Stimulated activated CD4-positive, alpha-beta T cell treated with anti-CD3 and anti-CD28 coated beads, Interleukin-12 subunit alpha, Interleukin-12 subunit beta, amount 100 ng/mL, for 48 hours (primary cell): Measurements from ENCODE around the gene SBSN.
A peak's percentile ranks its signal among the peaks of the same experiment; 100 is the strongest.

Experiments used
- DNase-seq, 3 donors: peaks; one replicate each; pipeline ENCODE4 v3.0.0-alpha.2; 2020; ENCODE audit warnings: low read depth in 2 of 3, low spot score in 1 of 3

Gene SBSN

GRCh38 chr19:35508129-35508528, 20.0 kb downstream of the SBSN start:
- no peak for DNase-seq

GRCh38 chr19:35507561-35507960, 20.6 kb downstream of the SBSN start:
- DNase-seq, result no peak

GRCh38 chr19:35506011-35506410, 22.1 kb downstream of the SBSN start:
- DNase-seq, result no peak

- DNase-seq, result no peak
These were observed 25.4 kb downstream of the SBSN start for GRCh38 chr19:35502751-35503150.

DNA sequence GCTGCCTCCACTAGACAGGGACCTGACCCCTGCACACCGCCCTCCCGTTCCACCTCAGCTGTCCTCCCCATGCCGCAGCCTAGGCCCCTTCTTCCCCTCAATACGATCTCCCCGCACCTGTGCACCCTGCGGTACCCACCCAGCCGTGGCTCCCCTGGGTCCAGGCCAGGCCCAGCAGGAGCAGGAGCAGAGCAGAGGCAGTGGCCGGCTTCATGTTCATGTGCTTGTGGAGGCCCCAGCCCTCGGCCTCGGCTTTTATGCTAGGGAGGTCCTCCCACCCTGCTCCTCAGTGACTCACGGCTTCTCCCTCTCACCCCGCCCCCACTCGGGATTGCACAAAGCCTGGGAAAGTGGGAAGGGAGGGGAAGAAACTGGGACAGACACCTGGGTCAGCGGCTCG, 26.4 kb downstream of the SBSN start:
- no peak for DNase-seq

- DNase-seq, result no peak
These were observed 27.5 kb downstream of the SBSN start for GRCh38 chr19:35500611-35501010.

GRCh38 chr19:35498984-35499527, 29.1 kb downstream of the SBSN start:
- DNase-seq, result no peak

- DNase-seq, result no peak
These were observed 29.9 kb downstream of the SBSN start for GRCh38 chr19:35498220-35498619.

DNA sequence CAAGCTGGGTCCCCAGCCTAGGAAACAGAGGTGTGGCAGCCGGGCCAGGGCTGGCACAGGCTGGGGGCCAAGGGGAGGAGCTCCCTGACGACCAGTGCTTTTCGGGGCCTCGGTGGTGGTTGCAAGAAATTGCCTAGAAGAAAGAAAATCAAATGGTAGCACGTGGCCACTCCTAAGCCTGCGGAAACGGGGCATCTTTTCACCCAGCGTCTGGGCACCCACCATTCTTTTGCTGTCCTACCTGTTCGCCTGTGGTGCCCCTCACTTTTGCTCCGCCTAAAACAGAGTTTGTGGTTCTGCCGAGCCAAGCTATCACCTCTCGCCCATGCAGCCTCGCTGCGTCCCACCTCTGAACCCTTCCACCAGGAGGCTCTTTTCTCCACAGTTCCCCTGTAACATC, 30.7 kb downstream of the SBSN start:
- DNase-seq, result no peak

GRCh38 chr19:35495107-35496064, 32.7 kb downstream of the SBSN start:
- peak; percentile 62 to 79 (median 70) for DNase-seq

DNA sequence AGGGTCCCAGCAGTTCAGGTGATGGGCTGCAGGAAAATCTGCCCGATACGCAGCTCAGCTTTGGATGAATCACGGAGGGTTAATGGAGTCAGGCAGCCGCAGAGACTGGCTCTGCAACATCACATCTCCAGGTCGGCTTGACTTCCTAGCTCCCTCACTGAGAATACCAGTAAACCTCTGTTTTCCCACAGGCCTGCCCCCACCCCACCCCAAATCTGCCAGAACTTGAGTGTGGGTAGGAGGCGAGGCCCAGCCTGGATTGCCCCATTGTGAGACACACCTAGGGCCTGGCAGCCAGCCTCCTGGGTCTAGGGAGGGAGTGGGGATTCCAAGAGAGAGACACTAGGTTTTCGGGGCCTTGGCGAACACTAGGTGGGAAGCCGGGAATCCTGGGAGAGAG, 34.1 kb downstream of the SBSN start:
- no peak for DNase-seq

- no peak for DNase-seq
These were observed 36.2 kb downstream of the SBSN start for GRCh38 chr19:35491836-35492360.

DNA sequence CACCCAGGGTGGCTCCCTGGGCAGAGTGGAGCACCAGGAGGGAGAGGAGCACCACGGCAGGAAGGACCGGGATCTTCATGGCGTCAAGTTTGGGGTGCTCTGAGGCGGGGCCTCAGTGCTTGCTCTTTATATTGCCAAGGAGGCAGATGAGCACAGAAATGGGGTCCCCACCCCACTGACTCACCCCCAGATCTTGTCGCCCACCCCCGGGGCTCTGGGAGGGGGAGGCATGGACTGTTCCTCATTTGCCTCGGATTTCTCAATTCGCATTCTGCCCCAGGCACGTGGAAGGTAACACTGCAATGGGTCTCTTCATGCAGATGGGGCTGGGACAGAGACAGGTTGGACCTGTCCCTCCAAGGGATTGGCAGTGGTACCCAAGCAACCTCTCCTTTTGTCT, 37.7 kb downstream of the SBSN start, which contains the start of gene KRTDAP:
Gene KRTDAP (minus strand): TSS at position 101 of the 400 bp plus-strand sequence. CDS start 22 bp downstream, at position 79.
- no peak for DNase-seq

- DNase-seq, result no peak
These were observed 39.4 kb downstream of the SBSN start for GRCh38 chr19:35488677-35489076.

GRCh38 chr19:35487656-35488182, 40.4 kb downstream of the SBSN start:
- DNase-seq, result no peak

DNA sequence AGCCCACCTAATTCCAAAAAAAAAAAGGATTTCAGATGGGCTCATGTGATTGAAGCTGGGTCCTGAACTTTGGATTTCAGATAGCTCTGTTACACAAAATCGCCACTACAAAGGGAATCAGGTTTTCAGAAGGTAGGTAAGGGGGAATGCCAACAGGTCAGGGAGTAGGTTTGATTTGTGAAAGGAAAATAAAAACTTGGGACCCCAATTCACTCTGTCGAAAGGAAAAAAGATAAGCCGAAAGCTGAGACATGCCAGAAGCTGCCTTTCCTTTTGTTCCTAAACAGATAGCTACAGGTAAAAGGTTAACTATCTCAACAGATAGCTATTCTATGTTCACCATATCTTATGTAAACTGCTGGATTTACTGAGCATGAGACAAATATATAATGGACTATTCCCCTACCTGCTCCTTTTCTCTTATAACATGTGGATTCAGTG, 41.8 kb downstream of the SBSN start:
- DNase-seq, result no peak

DNA sequence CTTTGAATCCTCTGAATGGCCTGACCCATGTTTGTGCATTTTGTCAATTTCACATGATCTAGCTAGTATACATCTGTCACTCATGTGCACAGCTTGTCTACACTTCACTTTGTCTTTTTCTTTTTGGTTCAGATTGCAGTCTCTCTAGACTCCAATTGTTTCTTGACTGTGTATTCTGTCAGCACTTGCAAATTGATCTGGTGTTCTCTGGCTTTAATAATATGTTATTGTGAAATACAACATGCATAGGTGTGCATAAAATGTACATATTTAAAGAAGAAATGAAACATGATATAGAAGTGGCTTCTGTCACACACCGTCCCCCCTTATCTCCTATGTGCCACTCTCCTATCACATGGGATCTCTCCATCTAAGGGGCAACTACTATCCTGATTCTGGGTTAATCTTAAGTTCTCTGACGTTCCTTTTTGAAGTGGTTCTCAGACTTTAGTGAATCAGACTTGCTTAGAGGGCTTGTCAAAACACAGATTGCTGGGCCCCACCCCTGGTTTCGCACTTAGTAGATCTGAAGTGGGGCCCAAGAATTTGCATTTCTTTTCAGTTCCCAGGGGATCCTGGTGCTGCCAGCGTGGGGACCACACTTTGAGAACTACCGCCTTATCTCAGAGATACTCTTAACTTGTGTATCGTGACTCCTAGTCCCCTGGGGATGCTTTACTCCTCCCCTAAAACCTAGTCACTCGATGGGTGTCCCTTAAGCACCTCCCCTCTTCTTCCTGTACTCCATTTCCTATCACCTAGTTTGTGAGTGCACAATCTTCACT, 43.7 kb downstream of the SBSN start:
- no peak for DNase-seq

DNA sequence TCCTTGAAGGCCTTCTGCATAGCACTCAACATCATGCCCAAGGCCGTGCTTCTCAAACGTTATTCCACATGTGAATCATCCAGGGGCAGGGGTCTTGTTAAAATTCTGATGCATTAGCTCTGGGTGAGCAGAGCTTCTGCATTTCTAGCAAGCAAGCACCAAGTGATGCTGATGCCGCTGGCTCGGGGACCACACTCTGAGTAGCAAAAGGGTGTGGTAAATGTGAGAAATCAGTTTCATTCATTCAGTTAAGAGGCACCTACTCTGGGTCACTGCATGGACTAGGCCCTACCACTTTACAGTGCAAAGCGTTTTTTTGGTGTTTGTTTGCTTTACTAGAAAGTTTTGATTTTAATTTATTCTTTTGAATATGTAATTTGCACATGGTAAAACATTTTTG, 45.0 kb downstream of the SBSN start:
- DNase-seq, result no peak

DNA sequence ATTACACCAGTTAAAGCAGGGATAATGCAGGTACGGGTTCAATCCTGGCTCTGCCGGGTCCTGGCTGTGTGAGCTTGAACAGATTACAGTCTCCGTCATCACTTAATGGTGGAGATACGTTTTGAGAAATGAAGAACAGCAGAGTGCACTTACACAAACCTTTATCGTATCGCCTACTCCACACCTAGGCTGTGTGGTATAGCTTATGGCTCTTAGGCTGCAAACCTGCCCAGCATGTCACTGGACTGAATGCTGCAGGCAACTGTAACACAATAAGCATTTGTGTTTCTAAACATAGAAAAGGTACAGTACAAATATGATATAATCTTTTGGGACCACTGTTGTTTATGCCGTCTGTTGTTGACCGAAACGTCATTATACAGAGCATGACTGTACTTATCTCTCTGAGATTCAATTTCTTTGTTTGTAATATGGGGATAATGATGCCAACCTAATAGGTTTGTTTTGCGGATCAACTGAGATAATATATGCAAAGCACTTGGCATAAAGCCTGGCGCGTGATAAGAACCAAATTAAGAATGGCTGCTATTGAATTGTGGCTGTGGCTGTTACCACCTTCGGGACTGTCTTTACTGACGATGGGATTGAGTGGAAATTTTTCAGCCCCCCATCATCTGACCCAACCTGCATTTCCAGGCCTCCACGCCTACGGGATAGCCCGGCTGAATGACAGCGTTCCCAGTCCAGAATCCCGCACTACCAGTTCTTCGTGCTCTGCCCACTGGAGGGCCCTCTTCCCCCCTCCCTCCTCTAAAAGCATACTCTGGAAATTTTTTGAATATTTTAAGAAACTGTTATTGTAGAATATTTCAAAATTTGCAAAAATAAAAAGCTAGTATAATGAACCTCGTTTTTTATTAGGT, 49.1 kb downstream of the SBSN start:
- no peak for DNase-seq

DNA sequence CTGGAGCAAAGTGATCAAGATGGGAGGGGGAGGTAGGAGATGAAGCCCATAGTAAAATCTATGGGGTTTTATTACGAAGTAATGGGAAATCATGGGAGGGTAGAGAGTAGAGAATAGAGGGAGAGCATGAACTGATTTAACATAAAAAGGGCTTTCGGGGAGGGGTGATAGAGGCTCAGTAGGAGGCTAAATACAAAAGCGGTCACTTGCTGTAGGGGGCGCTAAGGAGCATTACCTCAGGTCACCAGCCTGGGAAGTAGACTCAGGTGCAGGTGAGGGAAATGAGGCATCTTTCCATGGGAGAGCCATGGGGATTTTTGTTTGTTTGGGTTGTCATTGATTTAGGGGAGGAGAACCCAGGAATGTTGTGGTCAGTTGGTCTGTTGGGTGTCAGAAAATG, 52.0 kb downstream of the SBSN start:
- no peak for DNase-seq
